ENCODE data around the gene ZDHHC14. TPM values are rescaled to one million over a fixed set of nuclear protein-coding genes. Genes with fewer than 3 reads are reported as not detected.

Gene ZDHHC14
- total and polyA plus RNA-seq, 2 of the 8 experiments (the other 6 are each of a cell fraction or from before 2014, with no cell fraction given): 2.9 to 5.3 TPM

DNA sequence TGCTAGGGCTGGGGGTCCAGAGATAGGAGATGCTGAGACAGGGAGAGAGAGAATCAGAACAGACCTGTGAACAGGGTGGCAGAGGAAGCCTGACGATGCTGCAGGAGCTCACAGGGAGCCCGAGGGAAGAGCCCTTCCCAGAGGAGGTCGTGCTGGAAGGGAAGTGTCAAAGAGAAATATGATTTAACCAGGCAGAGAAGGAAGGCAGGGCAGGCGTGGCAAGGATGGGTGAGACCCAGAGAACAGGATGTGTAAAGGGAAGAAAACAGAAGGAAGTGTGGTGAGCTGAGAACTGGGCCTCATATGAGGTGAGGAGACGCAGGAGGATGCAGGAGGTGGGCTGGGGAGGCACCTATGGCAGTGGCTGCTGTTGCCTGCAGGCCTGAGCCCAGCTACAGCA, 105.6 kb downstream of the ZDHHC14 start:
- Histone ChIP-seq H4K20me1 (replicated peaks in 1 of 2; ENCODE audit: control insufficient read depth in 1 of 2, insufficient read depth in 2 of 2, low read length in 2 of 2) (no peaks in the 10 kb centered on the region), H3K79me1 (ENCODE audit: low read depth, low read length) (no peaks in the 10 kb centered on the region), H3K4me3 (ENCODE audit: extremely low read depth in 1 of 4, insufficient read depth in 2 of 4, low read depth in 3 of 4, low read length in 4 of 4) (no peak overlapping the region), H3K27ac (ENCODE audit: low read depth, low read length) (no peak overlapping the region), H3K23ac (ENCODE audit: insufficient read length) (no peak overlapping the region), H2AK5ac (ENCODE audit: low read depth, low read length) (no peak overlapping the region), H4K8ac (ENCODE audit: extremely low read depth, insufficient read depth, low read length) (no peak overlapping the region), H2AFZ (ENCODE audit: low read length) (no peak overlapping the region), H3K23me2 (ENCODE audit: low read depth, low read length) (no peaks in the 10 kb centered on the region), H3K14ac (ENCODE audit: insufficient read length) (no peak overlapping the region), H2BK15ac (ENCODE audit: low read length) (no peak overlapping the region), H3K27me3 (replicated peaks in 1 of 4; ENCODE audit: control insufficient read depth in 3 of 4, extremely low read depth in 1 of 4, insufficient read depth in 3 of 4, low read length in 3 of 4) (no peaks in the 10 kb centered on the region), H2BK120ac (replicated peaks; ENCODE audit: low read depth, low read length) (no peak overlapping the region), H2BK5ac (ENCODE audit: low read depth, low read length) (no peak overlapping the region), H2BK12ac (ENCODE audit: low read depth, low read length) (no peak overlapping the region), H3K4ac (replicated peaks; ENCODE audit: insufficient read length, low read depth, low read length) (no peak overlapping the region), H3K9me3 (ENCODE audit: insufficient read depth in 2 of 2, low read depth in 1 of 2, low read length in 1 of 2) (no peaks in the 10 kb centered on the region), H3K9ac (replicated peaks in 1 of 4; ENCODE audit: extremely low read depth in 1 of 4, low read depth in 3 of 4, low read length in 3 of 4) (no peak overlapping the region), H3K56ac (replicated peaks; ENCODE audit: insufficient read length, low read depth, low read length) (no peak overlapping the region), H4K5ac (ENCODE audit: insufficient read length, low read depth, low read length) (no peak overlapping the region), H3K36me3 (ENCODE audit: control insufficient read depth in 2 of 4, insufficient read depth in 4 of 4, low read length in 3 of 4) (no peaks in the 10 kb centered on the region), H2BK20ac (ENCODE audit: low read length) (no peak overlapping the region), H3K18ac (ENCODE audit: extremely low read depth, low read length) (no peak overlapping the region), H3K79me2 (ENCODE audit: control insufficient read depth in 1 of 2, insufficient read depth in 2 of 2, low read length in 2 of 2) (no peaks in the 10 kb centered on the region), H4K91ac (replicated peaks; ENCODE audit: insufficient read length, low read length) (no peak overlapping the region), H3K4me1 (replicated peaks in 1 of 4; ENCODE audit: control insufficient read depth in 3 of 4, insufficient read depth in 4 of 4, low read length in 3 of 4) (peaks cover 0 to 11% (median 4%) of the 10 kb centered on the region in 4 experiments; a peak in 5 of 7 replicates), H3K4me2 (ENCODE audit: insufficient read depth in 1 of 2, low read depth in 2 of 2, low read length in 2 of 2) (no peak overlapping the region)
- DNase-seq (ENCODE audit: low read depth in 1 of 2, low spot score in 2 of 2) (no peak), FAIRE-seq (no peak)
- TF ChIP-seq TEAD4 (IDR thresholded peaks at IDR 0.05; ENCODE audit: low read depth, low read length) (no peak), EP300 (IDR thresholded peaks at IDR 0.05; ENCODE audit: borderline replicate concordance in 1 of 2, low read depth in 2 of 2, low read length in 2 of 2) (no peak), NANOG (IDR thresholded peaks at IDR 0.05; ENCODE audit: insufficient read depth, low read depth, low read length, poor library complexity, severe bottlenecking) (no peak), TAF1 (IDR thresholded peaks at IDR 0.05; ENCODE audit: low read depth, low read length) (no peak), RAD21 (IDR thresholded peaks at IDR 0.05 in 1 of 2, conservative IDR thresholded peaks at IDR 0.05 in 1 of 2; ENCODE audit: low read depth in 2 of 2, low read length in 2 of 2) (no peak), TBP (IDR thresholded peaks at IDR 0.05; ENCODE audit: low read depth, low read length) (no peak), POLR2AphosphoS5 (IDR thresholded peaks at IDR 0.05; ENCODE audit: low read depth, low read length) (no peak), BCL11A (IDR thresholded peaks at IDR 0.05; ENCODE audit: low read depth in 2 of 2, low read length in 2 of 2) (no peak), PHF8 (conservative IDR thresholded peaks at IDR 0.05; ENCODE audit: low read depth, low read length) (no peak), EGR1 (IDR thresholded peaks at IDR 0.05; ENCODE audit: borderline replicate concordance, low read depth, low read length) (no peak), POU5F1 (IDR thresholded peaks at IDR 0.05; ENCODE audit: low read depth, low read length) (no peak)
- TF ChIP-seq, protein P1, sequence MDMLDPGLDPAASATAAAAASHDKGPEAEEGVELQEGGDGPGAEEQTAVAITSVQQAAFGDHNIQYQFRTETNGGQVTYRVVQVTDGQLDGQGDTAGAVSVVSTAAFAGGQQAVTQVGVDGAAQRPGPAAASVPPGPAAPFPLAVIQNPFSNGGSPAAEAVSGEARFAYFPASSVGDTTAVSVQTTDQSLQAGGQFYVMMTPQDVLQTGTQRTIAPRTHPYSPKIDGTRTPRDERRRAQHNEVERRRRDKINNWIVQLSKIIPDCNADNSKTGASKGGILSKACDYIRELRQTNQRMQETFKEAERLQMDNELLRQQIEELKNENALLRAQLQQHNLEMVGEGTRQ (IDR thresholded peaks at IDR 0.05; ENCODE audit: low read length): no peak
- 81% methylated on average over 5 of the region's 5 CpGs; no CpG with 5 or more reads in 1 of the 2 experiments for WGBS, 2 experiments (ENCODE audit: extremely low coverage in 1 of 2, insufficient coverage in 1 of 2, insufficient read length in 1 of 2, insufficient replicate concordance in 2 of 2, low coverage in 1 of 2, low lambda C conversion rate in 2 of 2, missing lambda C conversion rate in 1 of 2)
- ChIA-PET POLR2A (ENCODE audit: partially characterized antibody) (no interaction called here), CTCF (ENCODE audit: partially characterized antibody) (interaction anchor here (1.3 kb wide), 1 partner anchor 9 kb away, joined by 3 read pairs; no protein-coding TSS in a partner anchor)
